ENCODE data around the gene MPP7. TPM values are rescaled to one million over a fixed set of nuclear protein-coding genes. Genes with fewer than 3 reads are reported as not detected.

The MPP7 gene
- total RNA-seq, 1 donor from 2014 or later = 19.0 TPM

DNA sequence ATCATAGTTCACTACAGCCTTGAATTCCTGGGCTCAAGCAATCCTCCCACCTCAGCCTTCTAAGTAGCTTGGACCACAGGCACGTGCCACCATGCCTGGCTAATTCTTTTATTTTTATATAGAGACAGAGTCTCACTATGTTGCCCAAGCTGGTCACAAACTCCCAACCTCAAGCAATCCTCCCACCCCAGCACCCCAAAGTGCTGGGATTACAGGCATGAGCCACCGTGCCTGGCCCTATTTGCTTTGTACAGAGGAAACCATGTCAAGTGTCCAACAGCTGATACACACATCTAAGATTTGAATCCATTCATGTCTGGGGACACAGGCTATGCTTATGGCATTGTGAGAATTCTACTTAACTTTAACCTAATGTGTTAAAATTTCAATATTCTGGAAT, 29.9 kb upstream of the MPP7 start:
- H3K4me3 Mint-ChIP-seq (ENCODE audit: unreplicated experiment) = no peak overlapping the region
- peaks cover 1% of the 10 kb centered on the region for H3K27me3 Mint-ChIP-seq (ENCODE audit: unreplicated experiment)
- H3K27ac Mint-ChIP-seq (ENCODE audit: unreplicated experiment) = no peak overlapping the region
- no peaks in the 10 kb centered on the region for H3K36me3 Mint-ChIP-seq (ENCODE audit: unreplicated experiment)
- H3K4me1 Mint-ChIP-seq (ENCODE audit: low read depth, unreplicated experiment) = no peaks in the 10 kb centered on the region
- DNase-seq = no peak
- H3K9me3 Mint-ChIP-seq (ENCODE audit: unreplicated experiment) = peaks cover 1% of the 10 kb centered on the region
- TF ChIP-seq, protein P1, sequence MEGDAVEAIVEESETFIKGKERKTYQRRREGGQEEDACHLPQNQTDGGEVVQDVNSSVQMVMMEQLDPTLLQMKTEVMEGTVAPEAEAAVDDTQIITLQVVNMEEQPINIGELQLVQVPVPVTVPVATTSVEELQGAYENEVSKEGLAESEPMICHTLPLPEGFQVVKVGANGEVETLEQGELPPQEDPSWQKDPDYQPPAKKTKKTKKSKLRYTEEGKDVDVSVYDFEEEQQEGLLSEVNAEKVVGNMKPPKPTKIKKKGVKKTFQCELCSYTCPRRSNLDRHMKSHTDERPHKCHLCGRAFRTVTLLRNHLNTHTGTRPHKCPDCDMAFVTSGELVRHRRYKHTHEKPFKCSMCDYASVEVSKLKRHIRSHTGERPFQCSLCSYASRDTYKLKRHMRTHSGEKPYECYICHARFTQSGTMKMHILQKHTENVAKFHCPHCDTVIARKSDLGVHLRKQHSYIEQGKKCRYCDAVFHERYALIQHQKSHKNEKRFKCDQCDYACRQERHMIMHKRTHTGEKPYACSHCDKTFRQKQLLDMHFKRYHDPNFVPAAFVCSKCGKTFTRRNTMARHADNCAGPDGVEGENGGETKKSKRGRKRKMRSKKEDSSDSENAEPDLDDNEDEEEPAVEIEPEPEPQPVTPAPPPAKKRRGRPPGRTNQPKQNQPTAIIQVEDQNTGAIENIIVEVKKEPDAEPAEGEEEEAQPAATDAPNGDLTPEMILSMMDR (IDR thresholded peaks at IDR 0.05; ENCODE audit: partially characterized antibody, unreplicated experiment) = no peak

DNA sequence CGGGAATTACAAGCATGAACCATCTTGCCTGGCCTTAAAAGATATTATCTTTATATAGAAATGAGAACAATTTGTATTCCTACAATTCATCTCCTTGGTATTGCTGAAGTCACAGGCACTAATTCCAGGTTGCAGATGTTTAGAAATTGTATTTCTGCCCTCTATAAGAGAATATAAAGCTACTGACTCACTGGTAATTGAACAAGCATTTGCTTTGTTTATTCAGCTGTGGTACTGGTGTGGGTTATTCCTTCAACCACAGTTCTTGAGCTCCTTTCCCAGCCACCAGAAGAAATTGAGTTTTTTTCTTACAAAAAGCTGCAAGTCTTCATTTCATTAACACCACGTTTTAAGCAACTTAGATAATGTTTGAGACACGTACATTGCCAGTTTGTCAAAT, 29.0 kb upstream of the MPP7 start:
- Mint-ChIP-seq H3K36me3 (ENCODE audit: unreplicated experiment) (no peaks in the 10 kb centered on the region), H3K27me3 (ENCODE audit: unreplicated experiment) (no peaks in the 10 kb centered on the region), H3K9me3 (ENCODE audit: unreplicated experiment) (peaks cover 1% of the 10 kb centered on the region), H3K4me1 (ENCODE audit: low read depth, unreplicated experiment) (peaks cover 7% of the 10 kb centered on the region), H3K27ac (ENCODE audit: unreplicated experiment) (no peak overlapping the region), H3K4me3 (ENCODE audit: unreplicated experiment) (no peak overlapping the region)
- TF ChIP-seq, protein P1 (IDR thresholded peaks at IDR 0.05; ENCODE audit: partially characterized antibody, unreplicated experiment) = no peak
- DNase-seq = no peak

DNA sequence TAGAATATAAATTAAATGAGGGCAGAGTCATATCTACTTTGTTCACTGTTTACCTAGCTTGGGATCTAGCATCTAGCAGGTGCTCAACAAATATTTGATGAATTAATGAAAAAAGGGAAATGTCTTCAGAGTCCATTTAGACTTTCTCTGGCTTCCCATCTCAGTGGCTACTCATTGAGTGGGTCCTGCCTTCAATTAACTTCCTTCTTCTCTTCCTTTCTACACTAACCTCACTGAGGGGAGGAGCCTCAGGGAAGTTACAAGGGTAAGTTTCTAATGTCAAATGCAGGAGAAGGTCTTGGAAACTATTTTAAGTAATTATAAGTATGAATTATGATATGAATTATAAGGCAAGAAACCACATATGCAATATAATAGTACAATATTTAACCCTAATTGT, 28.2 kb upstream of the MPP7 start:
- TF ChIP-seq, protein P1 (IDR thresholded peaks at IDR 0.05; ENCODE audit: partially characterized antibody, unreplicated experiment) = no peak
- H3K27me3 Mint-ChIP-seq (ENCODE audit: unreplicated experiment) = no peaks in the 10 kb centered on the region
- no peak overlapping the region for H3K27ac Mint-ChIP-seq (ENCODE audit: unreplicated experiment)
- no peak for DNase-seq
- H3K36me3 Mint-ChIP-seq (ENCODE audit: unreplicated experiment) = no peaks in the 10 kb centered on the region
- peaks cover 14% of the 10 kb centered on the region for H3K4me1 Mint-ChIP-seq (ENCODE audit: low read depth, unreplicated experiment)
- H3K4me3 Mint-ChIP-seq (ENCODE audit: unreplicated experiment) = no peak overlapping the region
- no peaks in the 10 kb centered on the region for H3K9me3 Mint-ChIP-seq (ENCODE audit: unreplicated experiment)

DNA sequence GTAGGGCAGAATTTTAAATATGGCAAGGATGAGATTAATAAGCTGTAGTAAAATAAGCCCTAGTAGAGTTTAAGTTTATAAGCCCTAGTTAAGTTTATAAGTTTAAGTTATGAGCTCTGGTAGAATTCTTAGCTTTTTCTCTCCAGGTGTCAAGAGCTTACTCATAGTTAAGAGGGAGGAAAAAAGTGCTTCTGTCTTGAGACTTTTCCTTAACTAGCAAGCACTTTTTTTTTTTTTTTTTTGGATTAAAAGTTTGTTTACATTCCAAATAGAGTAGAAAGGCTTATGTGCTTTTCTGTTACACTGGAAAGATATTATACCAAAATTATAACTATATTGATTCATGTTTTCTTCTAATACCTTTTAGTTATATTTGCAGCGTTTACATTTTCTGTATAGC, 25.5 kb upstream of the MPP7 start:
- no peak overlapping the region for H3K4me3 Mint-ChIP-seq (ENCODE audit: unreplicated experiment)
- TF ChIP-seq, protein P1 (IDR thresholded peaks at IDR 0.05; ENCODE audit: partially characterized antibody, unreplicated experiment) = no peak
- H3K27ac Mint-ChIP-seq (ENCODE audit: unreplicated experiment) = no peak overlapping the region
- H3K27me3 Mint-ChIP-seq (ENCODE audit: unreplicated experiment) = no peaks in the 10 kb centered on the region
- H3K4me1 Mint-ChIP-seq (ENCODE audit: low read depth, unreplicated experiment) = peaks cover 14% of the 10 kb centered on the region
- no peaks in the 10 kb centered on the region for H3K36me3 Mint-ChIP-seq (ENCODE audit: unreplicated experiment)
- H3K9me3 Mint-ChIP-seq (ENCODE audit: unreplicated experiment) = no peaks in the 10 kb centered on the region
- DNase-seq = no peak

DNA sequence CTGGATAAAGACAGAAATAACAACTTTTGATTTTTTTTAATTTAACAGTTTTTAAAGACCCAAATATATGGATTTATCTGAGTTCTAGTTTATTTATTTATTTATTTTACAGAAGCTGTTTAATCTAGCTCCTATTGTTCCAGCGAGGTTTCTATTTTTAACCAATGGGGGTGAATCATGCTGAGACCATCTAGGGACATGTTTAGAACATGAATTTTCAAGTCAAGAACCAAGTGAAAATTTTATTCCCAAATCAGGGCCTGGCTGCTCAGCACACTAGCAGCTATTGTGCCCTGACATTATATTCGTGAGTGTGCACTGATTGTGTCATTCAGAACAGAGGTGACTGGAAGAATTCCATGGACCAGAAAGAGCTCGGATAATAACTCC, 24.6 kb upstream of the MPP7 start:
- H3K36me3 Mint-ChIP-seq (ENCODE audit: unreplicated experiment) = no peaks in the 10 kb centered on the region
- H3K4me1 Mint-ChIP-seq (ENCODE audit: low read depth, unreplicated experiment) = peaks cover 14% of the 10 kb centered on the region
- no peaks in the 10 kb centered on the region for H3K9me3 Mint-ChIP-seq (ENCODE audit: unreplicated experiment)
- no peak overlapping the region for H3K4me3 Mint-ChIP-seq (ENCODE audit: unreplicated experiment)
- H3K27ac Mint-ChIP-seq (ENCODE audit: unreplicated experiment) = no peak overlapping the region
- TF ChIP-seq, protein P1 (IDR thresholded peaks at IDR 0.05; ENCODE audit: partially characterized antibody, unreplicated experiment) = no peak
- DNase-seq = no peak
- no peaks in the 10 kb centered on the region for H3K27me3 Mint-ChIP-seq (ENCODE audit: unreplicated experiment)
